Stomach (tissue), 4 donors: ENCODE results near the gene IGSF11.

ENCODE experiments used
- CTCF ChIP-seq, 7 experiments: fragments of 450-650 bp in 4 of 7; fragments of 200-600 bp in 3 of 7; sonication (generic) in 3 of 7; IDR thresholded peaks; one replicate each; pipeline ENCODE4 v1.5.1; 2016 to 2019; ENCODE audit warnings: antibody characterized with exemption in 7 of 7, control low read depth in 2 of 7, mild to moderate bottlenecking in 1 of 7
- POLR2A ChIP-seq, 4 donors: fragments of 450-650 bp; IDR thresholded peaks; one replicate each; pipeline ENCODE4 v1.6.1; 2016; ENCODE audit warnings: antibody characterized with exemption in 4 of 4, control low read depth in 2 of 4, mild to moderate bottlenecking in 1 of 4, moderate library complexity in 1 of 4

GRCh38 chr3:118884748-118885206 is 149.9 kb downstream of the IGSF11 start:
- TF ChIP-seq CTCF (IDR thresholded peaks at IDR 0.05), result peak in 5 of 7 experiments; percentile 72 to 76 (median 72)
- TF ChIP-seq POLR2A (IDR thresholded peaks at IDR 0.05), result no peak
